ENCODE data around the gene ADAMTS2.
"Not testable (repeated sequence)": the region's sequence is repeated elsewhere in the genome, so short reads cannot be mapped to it uniquely, and the experiment has no call there.

The ADAMTS2 gene

DNA sequence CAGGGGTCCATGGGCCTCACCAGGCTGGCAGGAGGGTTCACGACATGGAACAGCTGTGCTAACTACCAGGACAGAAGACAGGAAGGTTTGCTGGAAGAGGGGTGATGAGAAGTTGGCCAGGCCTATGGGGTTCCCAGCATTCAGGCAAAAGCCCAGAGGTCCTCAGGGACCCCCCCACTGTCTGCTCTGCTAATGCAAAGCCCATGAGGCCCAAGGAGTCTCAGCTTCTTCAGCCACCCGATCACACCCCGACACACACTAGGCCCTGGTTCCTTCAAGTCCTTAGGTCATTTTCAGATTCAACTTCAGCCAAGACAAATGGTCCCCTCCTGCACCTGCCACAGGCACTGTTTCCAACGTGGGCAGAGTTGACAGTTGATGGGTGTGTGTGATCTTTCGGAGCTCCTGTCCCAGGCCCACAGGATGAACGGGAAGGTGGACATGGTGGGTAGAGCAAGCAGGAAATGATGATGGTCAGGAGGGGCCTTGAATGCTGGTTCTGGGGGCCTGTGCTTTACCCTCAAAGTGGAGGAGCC, 20.4 kb downstream of the ADAMTS2 start:
- H3K79me1 ChIP-seq (ENCODE audit: low read depth, low read length) = peaks cover 3% of the 10 kb centered on the region
- no peak overlapping the region for H3K4me2 ChIP-seq (ENCODE audit: insufficient read depth, low read length, poor library complexity, severe bottlenecking)
- H2BK15ac ChIP-seq (ENCODE audit: low read length) = peak overlapping the region; percentile 82
- H3K14ac ChIP-seq (ENCODE audit: low read length) = no peak overlapping the region
- no peak overlapping the region for H4K8ac ChIP-seq (ENCODE audit: low read depth, low read length)
- H4K91ac ChIP-seq (ENCODE audit: low read depth, low read length, poor library complexity) = no peak overlapping the region
- no peak overlapping the region for H2BK120ac ChIP-seq (ENCODE audit: low read depth, low read length)
- H3K4ac ChIP-seq (ENCODE audit: low read length) = no peak overlapping the region
- peak overlapping the region; percentile 98 for H2AK5ac ChIP-seq (ENCODE audit: low read depth, low read length)
- peak overlapping the region; percentile 39 for H3K23ac ChIP-seq (ENCODE audit: low read depth, low read length, poor library complexity)
- H2BK5ac ChIP-seq (ENCODE audit: low read length) = peak overlapping the region; percentile 45
- no peak for DNase-seq (ENCODE audit: low spot score)
- H3K18ac ChIP-seq (ENCODE audit: low read length) = peak overlapping the region; percentile 84
- peaks cover 0 to 12% of the 10 kb centered on the region in 2 donors for H3K4me1 ChIP-seq (ENCODE audit: control insufficient read depth in 2 of 2, insufficient read depth in 1 of 2, low read depth in 1 of 2, low read length in 2 of 2)
- H3K36me3 ChIP-seq (replicated peaks in 1 of 2; ENCODE audit: control insufficient read depth in 2 of 2, insufficient read depth in 2 of 2, low read length in 2 of 2) = no peaks in the 10 kb centered on the region
- no peaks in the 10 kb centered on the region for H3K9me3 ChIP-seq (replicated peaks in 1 of 2; ENCODE audit: control insufficient read depth in 2 of 2, insufficient read depth in 1 of 2, low read depth in 1 of 2, low read length in 2 of 2)
- H3K9ac ChIP-seq (ENCODE audit: low read depth, low read length, poor library complexity) = no peak overlapping the region
- H3K27ac ChIP-seq (replicated peaks; ENCODE audit: low read length) = no peak overlapping the region
- WGBS, 2 donors (ENCODE audit: extremely low coverage in 2 of 2, insufficient read length in 2 of 2, insufficient replicate concordance in 1 of 2) = no CpG with 5 or more reads among the region's 6 CpGs
- H2AFZ ChIP-seq (ENCODE audit: low read length) = no peak overlapping the region
- no peak overlapping the region for H3K4me3 ChIP-seq (ENCODE audit: low read length in 2 of 2)
- no peak overlapping the region for H2BK12ac ChIP-seq (ENCODE audit: low read length)
- H3K27me3 ChIP-seq (ENCODE audit: control insufficient read depth in 3 of 3, insufficient read depth in 3 of 3, low read depth in 1 of 3, low read length in 3 of 3) = peaks cover 0 to 7% (median 3%) of the 10 kb centered on the region in 3 experiments

DNA sequence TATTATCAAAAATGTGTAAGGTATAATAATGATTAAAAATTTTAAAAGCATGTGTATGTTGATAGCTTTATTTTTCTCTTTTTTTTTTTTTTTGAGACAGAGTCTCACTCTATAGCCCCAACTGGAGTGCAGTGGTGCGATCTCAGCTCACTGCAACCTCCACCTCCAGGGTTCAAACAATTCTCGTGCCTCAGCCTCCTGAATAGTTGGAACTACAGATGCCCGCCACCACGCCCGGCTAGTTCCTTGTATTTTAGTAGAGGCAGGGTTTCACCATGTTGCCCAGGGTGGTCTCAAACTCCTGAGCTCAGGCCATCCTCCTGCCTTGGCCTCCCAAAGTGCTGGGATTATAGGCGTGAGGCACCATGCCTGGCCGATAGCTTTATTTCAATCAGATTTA, 20.9 kb downstream of the ADAMTS2 start:
- H3K27ac ChIP-seq (replicated peaks; ENCODE audit: low read length); H3K18ac ChIP-seq (ENCODE audit: low read length); H3K4me3 ChIP-seq (ENCODE audit: low read length in 2 of 2); H3K79me1 ChIP-seq (ENCODE audit: low read depth, low read length); H4K8ac ChIP-seq (ENCODE audit: low read depth, low read length); H3K36me3 ChIP-seq (replicated peaks in 1 of 2; ENCODE audit: control insufficient read depth in 2 of 2, insufficient read depth in 2 of 2, low read length in 2 of 2); H3K27me3 ChIP-seq (ENCODE audit: control insufficient read depth in 3 of 3, insufficient read depth in 3 of 3, low read depth in 1 of 3, low read length in 3 of 3); DNase-seq (ENCODE audit: low spot score); H3K4ac ChIP-seq (ENCODE audit: low read length); H3K4me2 ChIP-seq (ENCODE audit: insufficient read depth, low read length, poor library complexity, severe bottlenecking); H4K91ac ChIP-seq (ENCODE audit: low read depth, low read length, poor library complexity); H3K14ac ChIP-seq (ENCODE audit: low read length); H2BK12ac ChIP-seq (ENCODE audit: low read length); H2AK5ac ChIP-seq (ENCODE audit: low read depth, low read length); H3K23ac ChIP-seq (ENCODE audit: low read depth, low read length, poor library complexity); H2AFZ ChIP-seq (ENCODE audit: low read length); H2BK120ac ChIP-seq (ENCODE audit: low read depth, low read length); H3K9ac ChIP-seq (ENCODE audit: low read depth, low read length, poor library complexity); H3K9me3 ChIP-seq (replicated peaks in 1 of 2; ENCODE audit: control insufficient read depth in 2 of 2, insufficient read depth in 1 of 2, low read depth in 1 of 2, low read length in 2 of 2): not testable (repeated sequence)
- Histone ChIP-seq H2BK5ac (ENCODE audit: low read length) (peak overlapping the region; percentile 45), H2BK15ac (ENCODE audit: low read length) (peak overlapping the region; percentile 82), H3K4me1 (ENCODE audit: control insufficient read depth in 2 of 2, insufficient read depth in 1 of 2, low read depth in 1 of 2, low read length in 2 of 2) (peaks cover 0 to 13% of the 10 kb centered on the region in 2 donors)
- no CpG with 5 or more reads among the region's 7 CpGs for WGBS, 2 donors (ENCODE audit: extremely low coverage in 2 of 2, insufficient read length in 2 of 2, insufficient replicate concordance in 1 of 2)

DNA sequence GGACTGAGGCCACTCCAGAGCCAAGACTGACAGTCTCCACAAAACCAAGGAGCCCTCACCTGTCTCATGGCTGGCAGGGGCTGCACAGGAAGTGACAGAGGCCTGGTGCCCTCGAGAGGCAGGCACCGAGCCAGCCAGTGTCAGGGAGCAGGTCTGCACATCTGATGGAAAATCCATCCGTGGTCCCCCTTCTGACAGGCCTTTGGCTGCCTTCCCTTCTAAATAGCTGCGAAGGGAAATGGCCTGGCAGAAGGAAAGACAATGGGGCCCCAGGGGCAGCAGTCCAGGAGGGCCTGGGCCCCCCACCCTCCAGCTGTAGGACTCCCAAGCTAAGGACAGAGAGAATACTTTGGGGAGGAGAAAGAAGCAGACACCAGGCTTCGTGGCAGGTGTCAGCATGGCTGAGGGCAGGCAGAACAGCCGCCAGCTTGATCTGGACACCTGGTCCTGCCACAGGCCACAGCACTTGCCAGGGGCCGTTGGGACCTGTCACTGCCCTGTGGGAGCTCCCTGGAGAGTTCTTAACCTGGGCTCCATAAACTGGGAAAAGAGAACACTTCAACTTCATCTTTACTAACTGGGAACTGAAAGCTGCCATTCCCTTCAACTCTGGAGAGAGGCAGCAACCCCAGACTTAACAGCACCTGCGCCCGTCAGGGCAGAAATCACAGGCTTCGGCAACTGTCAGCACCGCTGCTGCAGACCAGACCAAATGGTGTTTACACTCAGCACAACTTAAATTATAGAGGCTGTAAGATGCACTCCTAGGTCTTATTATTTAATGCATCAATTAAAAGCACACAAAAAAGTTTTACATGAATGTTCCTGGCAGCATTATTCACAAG, 22.0 kb downstream of the ADAMTS2 start:
- peaks cover 0 to 7% (median 5%) of the 10 kb centered on the region in 3 experiments for H3K27me3 ChIP-seq (ENCODE audit: control insufficient read depth in 3 of 3, insufficient read depth in 3 of 3, low read depth in 1 of 3, low read length in 3 of 3)
- H3K14ac ChIP-seq (ENCODE audit: low read length) = no peak overlapping the region
- H3K36me3 ChIP-seq (replicated peaks in 1 of 2; ENCODE audit: control insufficient read depth in 2 of 2, insufficient read depth in 2 of 2, low read length in 2 of 2) = peaks cover 0 to 1% of the 10 kb centered on the region in 2 donors
- WGBS, 2 donors (ENCODE audit: extremely low coverage in 2 of 2, insufficient read length in 2 of 2, insufficient replicate concordance in 1 of 2) = no CpG with 5 or more reads among the region's 11 CpGs
- H3K4me1 ChIP-seq (ENCODE audit: control insufficient read depth in 2 of 2, insufficient read depth in 1 of 2, low read depth in 1 of 2, low read length in 2 of 2) = peaks cover 0 to 24% of the 10 kb centered on the region in 2 donors
- H3K18ac ChIP-seq (ENCODE audit: low read length) = no peak overlapping the region
- no peak overlapping the region for H4K8ac ChIP-seq (ENCODE audit: low read depth, low read length)
- peak overlapping the region; percentile 25 for H2BK15ac ChIP-seq (ENCODE audit: low read length)
- H3K4me2 ChIP-seq (ENCODE audit: insufficient read depth, low read length, poor library complexity, severe bottlenecking) = no peak overlapping the region
- peak overlapping the region; percentile 76 for H2AK5ac ChIP-seq (ENCODE audit: low read depth, low read length)
- H3K4me3 ChIP-seq (ENCODE audit: low read length in 2 of 2) = no peak overlapping the region
- H2BK5ac ChIP-seq (ENCODE audit: low read length) = no peak overlapping the region
- no peak overlapping the region for H2BK12ac ChIP-seq (ENCODE audit: low read length)
- H3K9ac ChIP-seq (ENCODE audit: low read depth, low read length, poor library complexity) = no peak overlapping the region
- no peaks in the 10 kb centered on the region for H3K9me3 ChIP-seq (replicated peaks in 1 of 2; ENCODE audit: control insufficient read depth in 2 of 2, insufficient read depth in 1 of 2, low read depth in 1 of 2, low read length in 2 of 2)
- no peak overlapping the region for H2AFZ ChIP-seq (ENCODE audit: low read length)
- no peak overlapping the region for H3K4ac ChIP-seq (ENCODE audit: low read length)
- H3K23ac ChIP-seq (ENCODE audit: low read depth, low read length, poor library complexity) = no peak overlapping the region
- H3K79me1 ChIP-seq (ENCODE audit: low read depth, low read length) = peaks cover 3% of the 10 kb centered on the region
- no peak overlapping the region for H2BK120ac ChIP-seq (ENCODE audit: low read depth, low read length)
- no peak overlapping the region for H3K27ac ChIP-seq (replicated peaks; ENCODE audit: low read length)
- H4K91ac ChIP-seq (ENCODE audit: low read depth, low read length, poor library complexity) = no peak overlapping the region
- DNase-seq (ENCODE audit: low spot score) = no peak
